ENCODE results near the gene F12. TPM values are rescaled to one million over a fixed set of nuclear protein-coding genes. Genes with fewer than 3 reads are reported as not detected.

Gene F12
- total and polyA plus RNA-seq, 2 donors (not counting 1 experiment from before 2014, with no cell fraction given): 0.10 to 0.50 TPM

DNA sequence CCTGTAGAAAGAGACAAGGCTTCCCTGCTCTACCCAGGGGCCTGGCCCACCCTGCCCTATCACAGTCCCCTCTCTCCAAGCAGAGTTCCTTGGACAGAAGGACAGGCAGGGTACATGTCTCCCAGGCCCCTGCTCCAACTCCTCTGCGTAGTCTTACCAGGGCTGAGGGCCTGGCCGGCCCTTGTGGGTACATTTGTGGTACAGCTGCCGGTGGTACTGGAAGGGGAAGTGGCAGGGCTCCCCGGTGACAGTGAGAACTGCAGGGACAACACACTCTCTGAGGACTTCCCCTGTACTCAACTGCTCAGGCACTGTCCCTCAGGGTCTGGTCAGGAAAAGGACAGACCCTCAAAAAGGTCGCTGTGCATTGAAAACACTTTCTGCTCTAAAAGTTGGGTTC is 3.6 kb downstream of the F12 start:
- TF ChIP-seq, protein P1, sequence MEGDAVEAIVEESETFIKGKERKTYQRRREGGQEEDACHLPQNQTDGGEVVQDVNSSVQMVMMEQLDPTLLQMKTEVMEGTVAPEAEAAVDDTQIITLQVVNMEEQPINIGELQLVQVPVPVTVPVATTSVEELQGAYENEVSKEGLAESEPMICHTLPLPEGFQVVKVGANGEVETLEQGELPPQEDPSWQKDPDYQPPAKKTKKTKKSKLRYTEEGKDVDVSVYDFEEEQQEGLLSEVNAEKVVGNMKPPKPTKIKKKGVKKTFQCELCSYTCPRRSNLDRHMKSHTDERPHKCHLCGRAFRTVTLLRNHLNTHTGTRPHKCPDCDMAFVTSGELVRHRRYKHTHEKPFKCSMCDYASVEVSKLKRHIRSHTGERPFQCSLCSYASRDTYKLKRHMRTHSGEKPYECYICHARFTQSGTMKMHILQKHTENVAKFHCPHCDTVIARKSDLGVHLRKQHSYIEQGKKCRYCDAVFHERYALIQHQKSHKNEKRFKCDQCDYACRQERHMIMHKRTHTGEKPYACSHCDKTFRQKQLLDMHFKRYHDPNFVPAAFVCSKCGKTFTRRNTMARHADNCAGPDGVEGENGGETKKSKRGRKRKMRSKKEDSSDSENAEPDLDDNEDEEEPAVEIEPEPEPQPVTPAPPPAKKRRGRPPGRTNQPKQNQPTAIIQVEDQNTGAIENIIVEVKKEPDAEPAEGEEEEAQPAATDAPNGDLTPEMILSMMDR (conservative IDR thresholded peaks at IDR 0.05 in 1 of 2, IDR thresholded peaks at IDR 0.05 in 1 of 2; ENCODE audit: low read depth in 1 of 2, low read length in 2 of 2): no peak
- no peak for TF ChIP-seq EZH2 (IDR thresholded peaks at IDR 0.05; ENCODE audit: low read length, missing control alignments)
- H2AFZ ChIP-seq (ENCODE audit: low read length): no peak overlapping the region
- no peak overlapping the region for H3K4me3 ChIP-seq (replicated peaks in 1 of 4; ENCODE audit: control extremely low read depth in 1 of 4, insufficient read depth in 1 of 4, low read depth in 3 of 4, low read length in 4 of 4)
- peaks cover 34% of the 10 kb centered on the region for H3K27me3 ChIP-seq (ENCODE audit: control insufficient read depth, insufficient read depth, low read length)
- DNase-seq (ENCODE audit: low read depth in 2 of 2): no peak
- no peak overlapping the region for H3K4me2 ChIP-seq (ENCODE audit: extremely low read depth, insufficient read depth, low read length)
- peaks cover 3% of the 10 kb centered on the region for H3K4me1 ChIP-seq (ENCODE audit: control insufficient read depth, extremely low read depth, insufficient read depth, low read length)
- no peaks in the 10 kb centered on the region for H3K9me3 ChIP-seq (ENCODE audit: control insufficient read depth, insufficient read depth, low read depth, low read length)
- no peaks in the 10 kb centered on the region for H4K20me1 ChIP-seq (ENCODE audit: control insufficient read depth, extremely low read depth, insufficient read depth, low read length)
- H3K27ac ChIP-seq (ENCODE audit: insufficient read depth, low read length): no peak overlapping the region
- H3K9ac ChIP-seq (ENCODE audit: insufficient read depth, low read length): no peak overlapping the region
- H3K79me2 ChIP-seq (ENCODE audit: control insufficient read depth, insufficient read depth, low read length): no peaks in the 10 kb centered on the region
- H3K36me3 ChIP-seq (ENCODE audit: control insufficient read depth, insufficient read depth, low read length): no peaks in the 10 kb centered on the region

DNA sequence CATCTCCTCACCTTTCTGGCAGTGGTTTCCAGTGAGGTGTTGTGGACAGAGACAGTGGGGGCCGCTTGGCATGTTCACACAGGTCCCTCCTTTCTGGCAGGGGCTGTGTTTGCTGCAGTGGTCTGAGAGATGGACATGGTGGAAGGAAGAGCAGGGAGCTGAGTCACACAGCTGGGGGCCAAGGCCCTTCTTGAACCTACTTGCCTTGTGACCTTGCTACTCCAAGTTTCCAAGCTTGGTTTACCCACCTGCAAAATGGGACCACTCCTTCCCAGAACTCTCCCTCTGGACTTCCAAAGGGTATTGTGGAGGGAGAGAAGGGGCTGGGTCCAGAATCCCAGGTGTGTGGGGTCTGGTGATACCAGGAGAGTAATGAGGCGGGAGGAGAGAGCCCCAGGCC is 4.1 kb downstream of the F12 start:
- TF ChIP-seq EZH2 (IDR thresholded peaks at IDR 0.05; ENCODE audit: low read length, missing control alignments): no peak
- TF ChIP-seq, protein P1 (conservative IDR thresholded peaks at IDR 0.05 in 1 of 2, IDR thresholded peaks at IDR 0.05 in 1 of 2; ENCODE audit: low read depth in 1 of 2, low read length in 2 of 2): no peak
- Histone ChIP-seq H3K36me3 (ENCODE audit: control insufficient read depth, insufficient read depth, low read length) (no peaks in the 10 kb centered on the region), H3K4me1 (ENCODE audit: control insufficient read depth, extremely low read depth, insufficient read depth, low read length) (peaks cover 3% of the 10 kb centered on the region), H3K79me2 (ENCODE audit: control insufficient read depth, insufficient read depth, low read length) (no peaks in the 10 kb centered on the region), H3K9me3 (ENCODE audit: control insufficient read depth, insufficient read depth, low read depth, low read length) (no peaks in the 10 kb centered on the region), H2AFZ (ENCODE audit: low read length) (no peak overlapping the region), H3K27me3 (ENCODE audit: control insufficient read depth, insufficient read depth, low read length) (peaks cover 39% of the 10 kb centered on the region), H3K4me2 (ENCODE audit: extremely low read depth, insufficient read depth, low read length) (no peak overlapping the region), H3K9ac (ENCODE audit: insufficient read depth, low read length) (no peak overlapping the region), H3K27ac (ENCODE audit: insufficient read depth, low read length) (no peak overlapping the region), H4K20me1 (ENCODE audit: control insufficient read depth, extremely low read depth, insufficient read depth, low read length) (no peaks in the 10 kb centered on the region), H3K4me3 (replicated peaks in 1 of 4; ENCODE audit: control extremely low read depth in 1 of 4, insufficient read depth in 1 of 4, low read depth in 3 of 4, low read length in 4 of 4) (no peak overlapping the region)
- DNase-seq (ENCODE audit: low read depth in 2 of 2): no peak

DNA sequence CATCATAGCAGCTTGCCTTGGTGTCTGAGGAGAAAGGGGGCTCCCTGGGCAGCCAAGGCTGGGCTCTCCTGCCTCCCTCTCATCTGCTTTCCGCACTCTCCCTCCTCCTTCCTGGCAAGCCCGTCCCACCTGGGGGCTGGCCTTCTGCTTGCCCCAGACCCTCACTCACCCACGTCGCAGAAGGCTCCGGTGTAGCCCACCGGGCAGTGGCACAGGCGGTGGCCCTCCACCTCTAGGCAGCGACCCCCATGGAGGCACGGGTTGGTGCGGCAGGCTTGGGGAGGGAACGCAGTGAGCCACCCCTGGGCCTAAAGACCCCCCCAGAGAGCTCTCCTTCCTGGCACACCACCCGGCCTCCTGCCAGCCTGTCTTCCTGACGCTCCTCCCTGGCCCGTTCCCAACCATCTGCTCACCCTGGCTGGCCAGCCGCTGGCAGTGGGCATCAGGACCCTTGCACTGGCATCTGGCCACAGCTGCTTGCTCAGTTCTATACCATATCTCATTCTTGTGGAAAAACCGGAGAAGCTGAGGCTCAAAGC is 4.7 kb downstream of the F12 start:
- H3K27ac ChIP-seq (ENCODE audit: insufficient read depth, low read length): no peak overlapping the region
- H4K20me1 ChIP-seq (ENCODE audit: control insufficient read depth, extremely low read depth, insufficient read depth, low read length): no peaks in the 10 kb centered on the region
- no peak overlapping the region for H3K9ac ChIP-seq (ENCODE audit: insufficient read depth, low read length)
- no peaks in the 10 kb centered on the region for H3K36me3 ChIP-seq (ENCODE audit: control insufficient read depth, insufficient read depth, low read length)
- no peak for DNase-seq (ENCODE audit: low read depth in 2 of 2)
- peaks cover 45% of the 10 kb centered on the region for H3K27me3 ChIP-seq (ENCODE audit: control insufficient read depth, insufficient read depth, low read length)
- peak overlapping the region in 3 of 4 experiments; percentile 16 to 62 (median 47) for H3K4me3 ChIP-seq (replicated peaks in 1 of 4; ENCODE audit: control extremely low read depth in 1 of 4, insufficient read depth in 1 of 4, low read depth in 3 of 4, low read length in 4 of 4)
- no peaks in the 10 kb centered on the region for H3K9me3 ChIP-seq (ENCODE audit: control insufficient read depth, insufficient read depth, low read depth, low read length)
- peak overlapping the region; percentile 69 for H2AFZ ChIP-seq (ENCODE audit: low read length)
- H3K79me2 ChIP-seq (ENCODE audit: control insufficient read depth, insufficient read depth, low read length): no peaks in the 10 kb centered on the region
- peaks cover 3% of the 10 kb centered on the region for H3K4me1 ChIP-seq (ENCODE audit: control insufficient read depth, extremely low read depth, insufficient read depth, low read length)
- TF ChIP-seq, protein P1 (conservative IDR thresholded peaks at IDR 0.05 in 1 of 2, IDR thresholded peaks at IDR 0.05 in 1 of 2; ENCODE audit: low read depth in 1 of 2, low read length in 2 of 2): no peak
- no peak for TF ChIP-seq EZH2 (IDR thresholded peaks at IDR 0.05; ENCODE audit: low read length, missing control alignments)
- H3K4me2 ChIP-seq (ENCODE audit: extremely low read depth, insufficient read depth, low read length): peak overlapping the region; percentile 53

Data from fibroblast of lung (primary cell).